ENCODE measurements around the gene CERT1.

DNA sequence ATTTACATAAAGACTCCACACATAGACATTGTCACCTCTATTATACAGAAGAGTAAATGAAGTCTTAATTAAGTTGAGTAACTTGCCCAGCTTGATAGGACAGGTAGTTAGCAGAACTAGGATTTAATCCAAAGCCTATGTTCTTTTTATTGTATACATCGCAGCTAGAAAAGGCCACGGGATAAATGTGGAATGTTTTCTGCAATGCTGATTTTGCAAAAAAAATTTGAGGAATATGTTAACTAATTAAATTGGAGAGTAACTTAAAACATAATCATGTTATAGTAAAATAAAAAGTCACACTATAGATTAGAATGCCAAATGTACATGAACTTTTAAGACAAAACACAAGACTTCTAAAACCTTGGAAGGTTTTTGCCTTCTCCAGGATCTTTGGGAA is 41.3 kb upstream of the CERT1 start:
- TF ChIP-seq, protein P1, sequence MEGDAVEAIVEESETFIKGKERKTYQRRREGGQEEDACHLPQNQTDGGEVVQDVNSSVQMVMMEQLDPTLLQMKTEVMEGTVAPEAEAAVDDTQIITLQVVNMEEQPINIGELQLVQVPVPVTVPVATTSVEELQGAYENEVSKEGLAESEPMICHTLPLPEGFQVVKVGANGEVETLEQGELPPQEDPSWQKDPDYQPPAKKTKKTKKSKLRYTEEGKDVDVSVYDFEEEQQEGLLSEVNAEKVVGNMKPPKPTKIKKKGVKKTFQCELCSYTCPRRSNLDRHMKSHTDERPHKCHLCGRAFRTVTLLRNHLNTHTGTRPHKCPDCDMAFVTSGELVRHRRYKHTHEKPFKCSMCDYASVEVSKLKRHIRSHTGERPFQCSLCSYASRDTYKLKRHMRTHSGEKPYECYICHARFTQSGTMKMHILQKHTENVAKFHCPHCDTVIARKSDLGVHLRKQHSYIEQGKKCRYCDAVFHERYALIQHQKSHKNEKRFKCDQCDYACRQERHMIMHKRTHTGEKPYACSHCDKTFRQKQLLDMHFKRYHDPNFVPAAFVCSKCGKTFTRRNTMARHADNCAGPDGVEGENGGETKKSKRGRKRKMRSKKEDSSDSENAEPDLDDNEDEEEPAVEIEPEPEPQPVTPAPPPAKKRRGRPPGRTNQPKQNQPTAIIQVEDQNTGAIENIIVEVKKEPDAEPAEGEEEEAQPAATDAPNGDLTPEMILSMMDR (conservative IDR thresholded peaks at IDR 0.05; ENCODE audit: low read length), result no peak
- no peak for TF ChIP-seq EZH2phosphoT487 (IDR thresholded peaks at IDR 0.05; ENCODE audit: borderline replicate concordance)
